NCI-H524 (cell line): ENCODE data around the gene UNG.

Experiments
- DNase-seq, 2 experiments: peaks; one replicate each; lab custom pipeline; 2025; lab: John Stamatoyannopoulos, UW

Gene UNG

GRCh38 chr12:109089683-109090082 is 7.7 kb upstream of the UNG start:
- DNase-seq, result no peak

- peak in 1 of 2 experiments; percentile 9 for DNase-seq
Measured at GRCh38 chr12:109092497-109093021, 4.8 kb upstream of the UNG start.

GRCh38 chr12:109093022-109093918 is 4.1 kb upstream of the UNG start, which contains the start of gene ALKBH2:
ALKBH2 (minus strand) TSS chr12:109093472; CDS start chr12:109092786, 686 bp downstream.
- DNase-seq, result peak; percentile 72 to 90

- no peak for DNase-seq
Measured at GRCh38 chr12:109097140-109097434, 310 bp upstream of the UNG start.

GRCh38 chr12:109098183-109098604 is 797 bp downstream of the UNG start:
- DNase-seq, result peak in 1 of 2 experiments; percentile 65

- DNase-seq, result no peak
Measured at GRCh38 chr12:109098651-109099050, 1.3 kb downstream of the UNG start.

GRCh38 chr12:109099431-109100020 is 2.1 kb downstream of the UNG start:
- no peak for DNase-seq

GRCh38 chr12:109100741-109101140 is 3.3 kb downstream of the UNG start:
- no peak for DNase-seq

GRCh38 chr12:109102491-109102890 is 5.1 kb downstream of the UNG start:
- DNase-seq, result no peak

GRCh38 chr12:109105176-109105575 is 7.8 kb downstream of the UNG start:
- DNase-seq, result no peak

GRCh38 chr12:109109746-109110350 is 12.5 kb downstream of the UNG start:
- no peak for DNase-seq

GRCh38 chr12:109110988-109111495 is 13.6 kb downstream of the UNG start:
- no peak for DNase-seq

GRCh38 chr12:109112720-109113465 is 15.5 kb downstream of the UNG start:
- DNase-seq, result no peak

- DNase-seq, result no peak
Measured at GRCh38 chr12:109113661-109114321, 16.4 kb downstream of the UNG start.

GRCh38 chr12:109114644-109115043 is 17.2 kb downstream of the UNG start:
- DNase-seq, result no peak

GRCh38 chr12:109115404-109115757 is 18.0 kb downstream of the UNG start:
- DNase-seq, result no peak

- DNase-seq, result no peak
Measured at GRCh38 chr12:109115758-109116610, 18.6 kb downstream of the UNG start, which contains the start of gene ACACB. ACACB (plus strand) TSS chr12:109116587; CDS start chr12:109139406, 22,819 bp downstream.

- DNase-seq, result no peak
Measured at GRCh38 chr12:109116611-109116949, 19.2 kb downstream of the UNG start.

GRCh38 chr12:109120095-109120494 is 22.7 kb downstream of the UNG start:
- DNase-seq, result no peak

GRCh38 chr12:109120557-109120956 is 23.2 kb downstream of the UNG start:
- DNase-seq, result no peak
